GM23338 (cell line): ENCODE results near the gene LNPEP. TPM values are rescaled to one million over a fixed set of nuclear protein-coding genes. Genes with fewer than 3 reads are reported as not detected.

Source experiments
- ATAC-seq: fragments of 200-7000 bp; cut with Tn5 transposase; 3 replicates; pipeline ENCODE4 v1.9.1; 2020
- DNase-seq: peaks from one replicate; pipeline ENCODE4 v3.0.0-alpha.2; 2015; ENCODE audit warnings: low spot score
- H2AFZ ChIP-seq: fragments of 200-600 bp; sonication (generic); 2 replicates; pipeline ENCODE4 v1.8.0; 2016; ENCODE audit warnings: antibody characterized with exemption, mild to moderate bottlenecking, moderate library complexity
- H3F3A ChIP-seq: fragments of 200-600 bp; sonication (generic); replicated peaks from 2 replicates; pipeline ENCODE4 v1.8.0; 2017; ENCODE audit warnings: antibody characterized with exemption, mixed run types, low read depth
- H3K27ac ChIP-seq: fragments of 200-600 bp; sonication (generic); 2 replicates; pipeline ENCODE4 v1.6.1; 2016; ENCODE audit warnings: low read depth
- H3K27me3 ChIP-seq: fragments of 200-600 bp; sonication (generic); 2 replicates; pipeline ENCODE4 v1.8.0; 2016; ENCODE audit warnings: mild to moderate bottlenecking, mixed run types, moderate library complexity; ENCODE audit not compliant: insufficient read depth
- H3K36me3 ChIP-seq: fragments of 200-600 bp; sonication (generic); 2 replicates; pipeline ENCODE4 v1.8.0; 2016; ENCODE audit warnings: mild to moderate bottlenecking; ENCODE audit not compliant: insufficient read depth
- H3K4me1 ChIP-seq: fragments of 200-600 bp; sonication (generic); 2 replicates; pipeline ENCODE4 v1.8.0; 2016; ENCODE audit warnings: mild to moderate bottlenecking, moderate library complexity; ENCODE audit not compliant: insufficient read depth
- H3K4me2 ChIP-seq: fragments of 200-600 bp; sonication (generic); 2 replicates; pipeline ENCODE4 v1.7.1; 2017; ENCODE audit warnings: mixed run types
- H3K4me3 ChIP-seq: fragments of 200-600 bp; sonication (generic); 2 replicates; pipeline ENCODE4 v1.6.1; 2016; ENCODE audit warnings: mixed run types
- H3K79me2 ChIP-seq: fragments of 200-600 bp; sonication (generic); replicated peaks from 2 replicates; pipeline ENCODE4 v1.8.0; 2017; ENCODE audit warnings: mild to moderate bottlenecking; ENCODE audit not compliant: insufficient read depth
- H3K9me2 ChIP-seq: fragments of 200-600 bp; sonication (generic); 2 replicates; pipeline ENCODE4 v1.8.0; 2017; ENCODE audit not compliant: insufficient read depth
- H4K20me1 ChIP-seq: fragments of 200-600 bp; sonication (generic); replicated peaks from 2 replicates; pipeline ENCODE4 v1.8.0; 2017; ENCODE audit warnings: mild to moderate bottlenecking; ENCODE audit not compliant: insufficient read depth
- H3K27ac Mint-ChIP-seq: 2 replicates; pipeline ENCODE4 v1.8.0; 2020; ENCODE audit warnings: inconsistent platforms, mild to moderate bottlenecking, moderate library complexity, mixed read lengths
- H3K27me3 Mint-ChIP-seq: 3 replicates; pipeline ENCODE4 v1.8.0; 2022; ENCODE audit warnings: low read depth, mild to moderate bottlenecking, moderate library complexity, mixed read lengths, inconsistent platforms; ENCODE audit not compliant: insufficient read depth, poor library complexity
- H3K36me3 Mint-ChIP-seq: 3 replicates; pipeline ENCODE4 v1.8.0; 2021; ENCODE audit warnings: low read depth, mild to moderate bottlenecking, inconsistent platforms, moderate library complexity, mixed read lengths
- H3K4me1 Mint-ChIP-seq: 3 replicates; pipeline ENCODE4 v1.8.0; 2020; ENCODE audit warnings: mild to moderate bottlenecking, inconsistent platforms, mixed read lengths
- H3K4me3 Mint-ChIP-seq: 3 replicates; pipeline ENCODE4 v1.8.0; 2021; ENCODE audit warnings: moderate library complexity, mild to moderate bottlenecking, inconsistent platforms, mixed read lengths
- H3K9me3 Mint-ChIP-seq: 3 replicates; pipeline ENCODE4 v1.8.0; 2020; ENCODE audit warnings: moderate library complexity, mild to moderate bottlenecking, inconsistent platforms, mixed read lengths
- EZH2 ChIP-seq: fragments of 200-600 bp; sonication (generic); IDR thresholded peaks from one replicate; pipeline ENCODE4 v1.8.0; 2017; ENCODE audit warnings: antibody characterized with exemption, mild to moderate bottlenecking, low read depth; ENCODE audit not compliant: unreplicated experiment
- EZH2phosphoT487 ChIP-seq: fragments of 200-600 bp; sonication (generic); IDR thresholded peaks from one replicate; pipeline ENCODE4 v1.8.1; 2018; ENCODE audit warnings: antibody characterized with exemption; ENCODE audit not compliant: unreplicated experiment
- JUNB ChIP-seq: IDR thresholded peaks from one replicate; pipeline ENCODE4 v1.6.1; 2016; ENCODE audit warnings: antibody characterized with exemption; ENCODE audit not compliant: unreplicated experiment
- NANOG ChIP-seq: IDR thresholded peaks from 2 replicates; pipeline ENCODE4 v1.6.1; 2016; ENCODE audit warnings: antibody characterized with exemption, borderline replicate concordance
- POLR2AphosphoS5 ChIP-seq: IDR thresholded peaks from 2 replicates; pipeline ENCODE4 v1.6.1; 2016; ENCODE audit warnings: antibody characterized with exemption, low read depth
- STAT1 ChIP-seq: IDR thresholded peaks from one replicate; pipeline ENCODE4 v1.6.1; 2016; ENCODE audit warnings: antibody characterized with exemption; ENCODE audit not compliant: unreplicated experiment
- ZNF114 ChIP-seq: fragments of 250-450 bp; sonication (Bioruptor Pico); IDR thresholded peaks from 2 replicates; pipeline ENCODE4 v1.5.0; 2020; ENCODE audit warnings: mild to moderate bottlenecking, moderate library complexity
- ZNF331 ChIP-seq: fragments of 250-450 bp; sonication (Bioruptor Pico); IDR thresholded peaks from 2 replicates; pipeline ENCODE4 v1.5.0; 2020; ENCODE audit warnings: low read depth, mild to moderate bottlenecking, moderate library complexity
- polyA plus RNA-seq: library from polyadenylated mRNA; unstranded; fragments of >200 nt; fragmentation: Nextera tagmentation; extraction: Ambion mirVana; gene quantifications from 2 replicates; pipeline ENCODE4 v1.2.1, GENCODE V29; 2016
- total RNA-seq: library from RNA; depleted of rRNA; stranded (reverse); fragments of >200 nt; shearing (Covaris generic); gene quantifications from 2 replicates; pipeline ENCODE4 v1.2.3, GENCODE V29; 2014
- TF ChIP-seq, protein P1 (sequence below): fragments of 250-450 bp; sonication (Bioruptor Pico); IDR thresholded peaks from 2 replicates; pipeline ENCODE4 v1.5.0; 2020; ENCODE audit warnings: mild to moderate bottlenecking, moderate library complexity
- TF ChIP-seq, protein P2 (sequence below): IDR thresholded peaks from one replicate; pipeline ENCODE4 v1.6.1; 2018; ENCODE audit warnings: antibody characterized with exemption; ENCODE audit not compliant: unreplicated experiment
- TF ChIP-seq, protein P3 (sequence below), 2 experiments: fragments of 200-600 bp in 1 of 2; sonication (generic) in 1 of 2; conservative IDR thresholded peaks; 2 replicates each; pipeline versions ENCODE4 v1.5.1 to v1.6.1; 2016 to 2017; ENCODE audit warnings: antibody characterized with exemption in 2 of 2, low read depth in 2 of 2, mild to moderate bottlenecking in 2 of 2, moderate library complexity in 1 of 2
- TF ChIP-seq, protein P4 (sequence below): IDR thresholded peaks from 2 replicates; pipeline ENCODE4 v1.6.1; 2016; ENCODE audit warnings: antibody characterized with exemption

The LNPEP gene
- total and polyA plus RNA-seq, 2 experiments from 2014 or later, result 1.2 to 8.3 TPM

DNA sequence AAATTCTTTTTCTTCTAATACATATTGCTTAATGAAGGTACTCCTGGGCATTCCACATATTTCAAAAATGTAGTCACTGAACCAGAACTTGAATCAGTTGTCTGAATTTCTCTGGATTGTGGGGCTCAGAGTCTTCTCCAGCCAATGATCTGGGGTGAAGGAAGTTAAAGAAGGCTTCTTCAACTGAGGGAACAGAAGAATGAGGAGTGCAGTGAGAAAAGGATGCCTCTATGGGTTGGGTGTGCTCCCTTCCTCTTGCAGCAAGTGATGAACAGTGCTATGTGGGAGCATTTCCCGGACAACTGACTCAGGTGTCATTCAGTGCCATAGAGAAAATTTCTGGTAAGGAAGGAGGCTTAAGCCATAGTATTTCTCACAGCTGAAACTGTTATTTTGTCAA, 7.9 kb downstream of the LNPEP start:
- Histone ChIP-seq H3K27ac (no peak overlapping the region), H2AFZ (no peak overlapping the region), H4K20me1 (no peaks in the 10 kb centered on the region), H3F3A (no peaks in the 10 kb centered on the region), H3K36me3 (no peaks in the 10 kb centered on the region), H3K79me2 (peaks cover 7% of the 10 kb centered on the region), H3K4me2 (no peak overlapping the region), H3K4me3 (no peak overlapping the region), H3K27me3 (no peaks in the 10 kb centered on the region), H3K4me1 (peaks cover 13% of the 10 kb centered on the region; the same call in 1 of the 2 replicates), H3K9me2 (0 out of 2 replicates have a peak, but pooled peaks cover 3% of the 10 kb centered on the region)
- no peaks in the 10 kb centered on the region for H3K27me3 Mint-ChIP-seq
- DNase-seq (no peak), ATAC-seq (no peak)
- H3K9me3 Mint-ChIP-seq, result no peaks in the 10 kb centered on the region
- H3K27ac Mint-ChIP-seq, result no peak overlapping the region
- TF ChIP-seq ZNF331, result no peak
- TF ChIP-seq EZH2, result no peak
- TF ChIP-seq, protein P1, sequence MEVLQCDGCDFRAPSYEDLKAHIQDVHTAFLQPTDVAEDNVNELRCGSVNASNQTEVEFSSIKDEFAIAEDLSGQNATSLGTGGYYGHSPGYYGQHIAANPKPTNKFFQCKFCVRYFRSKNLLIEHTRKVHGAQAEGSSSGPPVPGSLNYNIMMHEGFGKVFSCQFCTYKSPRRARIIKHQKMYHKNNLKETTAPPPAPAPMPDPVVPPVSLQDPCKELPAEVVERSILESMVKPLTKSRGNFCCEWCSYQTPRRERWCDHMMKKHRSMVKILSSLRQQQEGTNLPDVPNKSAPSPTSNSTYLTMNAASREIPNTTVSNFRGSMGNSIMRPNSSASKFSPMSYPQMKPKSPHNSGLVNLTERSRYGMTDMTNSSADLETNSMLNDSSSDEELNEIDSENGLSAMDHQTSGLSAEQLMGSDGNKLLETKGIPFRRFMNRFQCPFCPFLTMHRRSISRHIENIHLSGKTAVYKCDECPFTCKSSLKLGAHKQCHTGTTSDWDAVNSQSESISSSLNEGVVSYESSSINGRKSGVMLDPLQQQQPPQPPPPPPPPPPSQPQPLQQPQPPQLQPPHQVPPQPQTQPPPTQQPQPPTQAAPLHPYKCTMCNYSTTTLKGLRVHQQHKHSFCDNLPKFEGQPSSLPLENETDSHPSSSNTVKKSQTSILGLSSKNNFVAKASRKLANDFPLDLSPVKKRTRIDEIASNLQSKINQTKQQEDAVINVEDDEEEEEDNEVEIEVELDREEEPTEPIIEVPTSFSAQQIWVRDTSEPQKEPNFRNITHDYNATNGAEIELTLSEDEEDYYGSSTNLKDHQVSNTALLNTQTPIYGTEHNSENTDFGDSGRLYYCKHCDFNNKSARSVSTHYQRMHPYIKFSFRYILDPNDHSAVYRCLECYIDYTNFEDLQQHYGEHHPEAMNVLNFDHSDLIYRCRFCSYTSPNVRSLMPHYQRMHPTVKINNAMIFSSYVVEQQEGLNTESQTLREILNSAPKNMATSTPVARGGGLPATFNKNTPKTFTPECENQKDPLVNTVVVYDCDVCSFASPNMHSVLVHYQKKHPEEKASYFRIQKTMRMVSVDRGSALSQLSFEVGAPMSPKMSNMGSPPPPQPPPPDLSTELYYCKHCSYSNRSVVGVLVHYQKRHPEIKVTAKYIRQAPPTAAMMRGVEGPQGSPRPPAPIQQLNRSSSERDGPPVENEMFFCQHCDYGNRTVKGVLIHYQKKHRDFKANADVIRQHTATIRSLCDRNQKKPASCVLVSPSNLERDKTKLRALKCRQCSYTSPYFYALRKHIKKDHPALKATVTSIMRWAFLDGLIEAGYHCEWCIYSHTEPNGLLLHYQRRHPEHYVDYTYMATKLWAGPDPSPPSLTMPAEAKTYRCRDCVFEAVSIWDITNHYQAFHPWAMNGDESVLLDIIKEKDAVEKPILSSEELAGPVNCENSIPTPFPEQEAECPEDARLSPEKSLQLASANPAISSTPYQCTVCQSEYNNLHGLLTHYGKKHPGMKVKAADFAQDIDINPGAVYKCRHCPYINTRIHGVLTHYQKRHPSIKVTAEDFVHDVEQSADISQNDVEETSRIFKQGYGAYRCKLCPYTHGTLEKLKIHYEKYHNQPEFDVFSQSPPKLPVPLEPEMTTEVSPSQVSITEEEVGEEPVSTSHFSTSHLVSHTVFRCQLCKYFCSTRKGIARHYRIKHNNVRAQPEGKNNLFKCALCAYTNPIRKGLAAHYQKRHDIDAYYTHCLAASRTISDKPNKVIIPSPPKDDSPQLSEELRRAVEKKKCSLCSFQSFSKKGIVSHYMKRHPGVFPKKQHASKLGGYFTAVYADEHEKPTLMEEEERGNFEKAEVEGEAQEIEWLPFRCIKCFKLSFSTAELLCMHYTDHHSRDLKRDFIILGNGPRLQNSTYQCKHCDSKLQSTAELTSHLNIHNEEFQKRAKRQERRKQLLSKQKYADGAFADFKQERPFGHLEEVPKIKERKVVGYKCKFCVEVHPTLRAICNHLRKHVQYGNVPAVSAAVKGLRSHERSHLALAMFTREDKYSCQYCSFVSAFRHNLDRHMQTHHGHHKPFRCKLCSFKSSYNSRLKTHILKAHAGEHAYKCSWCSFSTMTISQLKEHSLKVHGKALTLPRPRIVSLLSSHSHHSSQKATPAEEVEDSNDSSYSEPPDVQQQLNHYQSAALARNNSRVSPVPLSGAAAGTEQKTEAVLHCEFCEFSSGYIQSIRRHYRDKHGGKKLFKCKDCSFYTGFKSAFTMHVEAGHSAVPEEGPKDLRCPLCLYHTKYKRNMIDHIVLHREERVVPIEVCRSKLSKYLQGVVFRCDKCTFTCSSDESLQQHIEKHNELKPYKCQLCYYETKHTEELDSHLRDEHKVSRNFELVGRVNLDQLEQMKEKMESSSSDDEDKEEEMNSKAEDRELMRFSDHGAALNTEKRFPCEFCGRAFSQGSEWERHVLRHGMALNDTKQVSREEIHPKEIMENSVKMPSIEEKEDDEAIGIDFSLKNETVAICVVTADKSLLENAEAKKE, result no peak
- TF ChIP-seq STAT1, result no peak
- TF ChIP-seq ZNF114, result no peak
- TF ChIP-seq EZH2phosphoT487, result no peak
- TF ChIP-seq, protein P2, sequence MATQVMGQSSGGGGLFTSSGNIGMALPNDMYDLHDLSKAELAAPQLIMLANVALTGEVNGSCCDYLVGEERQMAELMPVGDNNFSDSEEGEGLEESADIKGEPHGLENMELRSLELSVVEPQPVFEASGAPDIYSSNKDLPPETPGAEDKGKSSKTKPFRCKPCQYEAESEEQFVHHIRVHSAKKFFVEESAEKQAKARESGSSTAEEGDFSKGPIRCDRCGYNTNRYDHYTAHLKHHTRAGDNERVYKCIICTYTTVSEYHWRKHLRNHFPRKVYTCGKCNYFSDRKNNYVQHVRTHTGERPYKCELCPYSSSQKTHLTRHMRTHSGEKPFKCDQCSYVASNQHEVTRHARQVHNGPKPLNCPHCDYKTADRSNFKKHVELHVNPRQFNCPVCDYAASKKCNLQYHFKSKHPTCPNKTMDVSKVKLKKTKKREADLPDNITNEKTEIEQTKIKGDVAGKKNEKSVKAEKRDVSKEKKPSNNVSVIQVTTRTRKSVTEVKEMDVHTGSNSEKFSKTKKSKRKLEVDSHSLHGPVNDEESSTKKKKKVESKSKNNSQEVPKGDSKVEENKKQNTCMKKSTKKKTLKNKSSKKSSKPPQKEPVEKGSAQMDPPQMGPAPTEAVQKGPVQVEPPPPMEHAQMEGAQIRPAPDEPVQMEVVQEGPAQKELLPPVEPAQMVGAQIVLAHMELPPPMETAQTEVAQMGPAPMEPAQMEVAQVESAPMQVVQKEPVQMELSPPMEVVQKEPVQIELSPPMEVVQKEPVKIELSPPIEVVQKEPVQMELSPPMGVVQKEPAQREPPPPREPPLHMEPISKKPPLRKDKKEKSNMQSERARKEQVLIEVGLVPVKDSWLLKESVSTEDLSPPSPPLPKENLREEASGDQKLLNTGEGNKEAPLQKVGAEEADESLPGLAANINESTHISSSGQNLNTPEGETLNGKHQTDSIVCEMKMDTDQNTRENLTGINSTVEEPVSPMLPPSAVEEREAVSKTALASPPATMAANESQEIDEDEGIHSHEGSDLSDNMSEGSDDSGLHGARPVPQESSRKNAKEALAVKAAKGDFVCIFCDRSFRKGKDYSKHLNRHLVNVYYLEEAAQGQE, result no peak
- TF ChIP-seq POLR2AphosphoS5, result no peak
- no peak for TF ChIP-seq JUNB
- TF ChIP-seq, protein P3, sequence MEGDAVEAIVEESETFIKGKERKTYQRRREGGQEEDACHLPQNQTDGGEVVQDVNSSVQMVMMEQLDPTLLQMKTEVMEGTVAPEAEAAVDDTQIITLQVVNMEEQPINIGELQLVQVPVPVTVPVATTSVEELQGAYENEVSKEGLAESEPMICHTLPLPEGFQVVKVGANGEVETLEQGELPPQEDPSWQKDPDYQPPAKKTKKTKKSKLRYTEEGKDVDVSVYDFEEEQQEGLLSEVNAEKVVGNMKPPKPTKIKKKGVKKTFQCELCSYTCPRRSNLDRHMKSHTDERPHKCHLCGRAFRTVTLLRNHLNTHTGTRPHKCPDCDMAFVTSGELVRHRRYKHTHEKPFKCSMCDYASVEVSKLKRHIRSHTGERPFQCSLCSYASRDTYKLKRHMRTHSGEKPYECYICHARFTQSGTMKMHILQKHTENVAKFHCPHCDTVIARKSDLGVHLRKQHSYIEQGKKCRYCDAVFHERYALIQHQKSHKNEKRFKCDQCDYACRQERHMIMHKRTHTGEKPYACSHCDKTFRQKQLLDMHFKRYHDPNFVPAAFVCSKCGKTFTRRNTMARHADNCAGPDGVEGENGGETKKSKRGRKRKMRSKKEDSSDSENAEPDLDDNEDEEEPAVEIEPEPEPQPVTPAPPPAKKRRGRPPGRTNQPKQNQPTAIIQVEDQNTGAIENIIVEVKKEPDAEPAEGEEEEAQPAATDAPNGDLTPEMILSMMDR (conservative IDR thresholded peaks at IDR 0.05; ENCODE audit: low read depth in 2 of 2), result no peak
- no peak for TF ChIP-seq NANOG
- TF ChIP-seq, protein P4, sequence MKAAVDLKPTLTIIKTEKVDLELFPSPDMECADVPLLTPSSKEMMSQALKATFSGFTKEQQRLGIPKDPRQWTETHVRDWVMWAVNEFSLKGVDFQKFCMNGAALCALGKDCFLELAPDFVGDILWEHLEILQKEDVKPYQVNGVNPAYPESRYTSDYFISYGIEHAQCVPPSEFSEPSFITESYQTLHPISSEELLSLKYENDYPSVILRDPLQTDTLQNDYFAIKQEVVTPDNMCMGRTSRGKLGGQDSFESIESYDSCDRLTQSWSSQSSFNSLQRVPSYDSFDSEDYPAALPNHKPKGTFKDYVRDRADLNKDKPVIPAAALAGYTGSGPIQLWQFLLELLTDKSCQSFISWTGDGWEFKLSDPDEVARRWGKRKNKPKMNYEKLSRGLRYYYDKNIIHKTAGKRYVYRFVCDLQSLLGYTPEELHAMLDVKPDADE, result no peak
- peaks cover 12% of the 10 kb centered on the region for H3K4me1 Mint-ChIP-seq
- H3K36me3 Mint-ChIP-seq, result no peaks in the 10 kb centered on the region
- H3K4me3 Mint-ChIP-seq, result no peak overlapping the region
